SH-SY5Y (cell line): Measurements from ENCODE around the gene PRR16.

Experiments used
- GATA2 ChIP-seq: IDR thresholded peaks from 2 replicates; pipeline ENCODE4 v1.6.1; 2011; ENCODE audit warnings: mild to moderate bottlenecking, low read depth, low read length
- GATA3 ChIP-seq: IDR thresholded peaks from 2 replicates; pipeline ENCODE4 v1.6.1; 2011; ENCODE audit warnings: low read depth, mild to moderate bottlenecking, low read length, moderate library complexity

DNA sequence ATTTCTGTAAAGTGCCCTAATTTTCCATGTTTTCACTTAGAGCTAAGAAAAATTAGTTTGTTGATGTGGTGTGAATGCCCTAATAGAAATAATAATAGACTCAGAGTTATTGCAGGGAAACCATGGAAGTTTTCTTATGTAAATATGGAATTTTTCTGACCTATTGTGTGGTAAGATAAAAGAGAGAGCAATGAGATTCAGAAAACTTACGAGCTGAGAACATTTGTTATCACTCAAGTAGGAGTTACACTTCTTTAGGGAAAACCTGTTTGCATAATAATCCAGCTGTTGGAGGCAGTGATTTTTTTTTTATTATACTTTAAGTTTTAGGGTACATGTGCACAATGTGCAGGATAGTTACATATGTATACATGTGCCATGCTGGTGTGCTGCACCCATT is 39.2 kb downstream of the PRR16 start:
- TF ChIP-seq GATA2 (no peak), GATA3 (no peak)
